Heart left ventricle (tissue), 16 donors: ENCODE measurements around the gene UPK3BL2. TPM values are rescaled to one million over a fixed set of nuclear protein-coding genes. Genes with fewer than 3 reads are reported as not detected.
"Not testable (repeated sequence)": the region's sequence is repeated elsewhere in the genome, so short reads cannot be mapped to it uniquely, and the experiment has no call there.

ENCODE experiments used
- ATAC-seq, 4 donors: fragments of 200-7000 bp; cut with Tn5 transposase; one replicate each; pipeline ENCODE4 v1.9.1; 2020 to 2022; ENCODE audit warnings: moderate library complexity in 4 of 4, mild to moderate bottlenecking in 3 of 4, moderate number of reproducible peaks in 1 of 4
- DNase-seq, 5 donors: peaks; one replicate each; pipeline ENCODE4 v3.0.0-alpha.2; 2020
- H3K27ac ChIP-seq, 12 donors: fragments of 200-600 bp; sonication (generic) in 4 of 12; one replicate each; pipeline versions ENCODE4 v1.5.0 to v1.8.0; 2016 to 2022; ENCODE audit warnings: mild to moderate bottlenecking in 2 of 12
- H3K27me3 ChIP-seq, 9 donors: fragments of 200-600 bp; sonication (generic) in 2 of 9; one replicate each; pipeline versions ENCODE4 v1.5.1 to v1.8.0; 2016 to 2022; ENCODE audit warnings: mild to moderate bottlenecking in 3 of 9
- H3K36me3 ChIP-seq, 9 donors: fragments of 200-600 bp; sonication (generic) in 2 of 9; one replicate each; pipeline versions ENCODE4 v1.5.0 to v1.8.0; 2018 to 2022; ENCODE audit warnings: mild to moderate bottlenecking in 2 of 9
- H3K4me1 ChIP-seq, 12 donors: fragments of 200-600 bp; sonication (generic) in 4 of 12; one replicate each; pipeline versions ENCODE4 v1.5.0 to v1.8.0; 2016 to 2022; ENCODE audit warnings: mild to moderate bottlenecking in 3 of 12
- H3K4me3 ChIP-seq, 12 donors: fragments of 200-600 bp; sonication (generic) in 4 of 12; one replicate each; pipeline versions ENCODE4 v1.5.0 to v1.8.0; 2017 to 2022; ENCODE audit warnings: mild to moderate bottlenecking in 9 of 12, moderate library complexity in 4 of 12
- H3K9me3 ChIP-seq, 12 donors: fragments of 200-600 bp; sonication (generic) in 4 of 12; one replicate each; pipeline versions ENCODE4 v1.5.0 to v1.8.0; 2016 to 2022; ENCODE audit warnings: mild to moderate bottlenecking in 1 of 12
- WGBS, 4 donors: extraction: QIAGEN DNeasy Blood & Tissue Kit in 2 of 4; methylation state at CpG; one replicate each; pipeline versions ENCODE4 v1.1.5 to v1.1.7; 2013 to 2018; 5-methylcytosine and 5-hydroxymethylcytosine counted together
- intact Hi-C, 10 donors: fragments of 100-400 bp; cut with DNase I; formaldehyde crosslinking; loops; one replicate each; pipeline versions ENCODE4 v1.11.1 to v1.14.2; 2022
- polyA plus RNA-seq, 2 donors: library from polyadenylated mRNA; stranded (reverse); fragments of 200-250 nt; gene quantifications; one replicate each; pipeline ENCODE4 v1.2.3, GENCODE V29; 2013
- total RNA-seq, 9 donors: library from RNA; depleted of rRNA in 2 of 9; stranded (reverse); fragments of >200 nt in 2 of 9; fragmentation: NEBNext Ultra II Directional in 3 of 9; extraction: Animal tissue kit (Norgen Biotek cat#: 25700) in 3 of 9; gene quantifications; one replicate each; pipeline versions ENCODE4 v1.1.0 to v1.2.4, GENCODE V29; 2016 to 2023
- donor health status: ischemic (EF 13 %, LVEDD 7.1; RV severe dilation, severe dysfunction).
- donor health status: healthy with polysubstance abuse.
- donor health status: DM: no; HTN: yes; CAD: no.
- donor health status: DM: no; HTN: no; CAD: no.
- donor health status: ischemic (EF 25% LVEDD 6.9; RV normal size, moderate dysfunction).
- donor health status: ischemic (EF 25% LVEDD 5.7; RV mildly dilated, moderate dysfunction).
- donor health status: healthy.
- donor health status: DM: yes; HTN: yes; CAD: no.
- donor health status: ischemic (EF 35%, LVEDD 5.7; RV mildly dilated, moderate dysfunction).
- donor health status: nonischemic (EF 11% LVEDD 7.7; RV severe dilation, severe dysfunction).
- donor health status: DM: yes; HTN: yes; CAD: no.
- donor health status: PGD.
- donor health status: ischemic (EF 29% LVEDD 5.4; RV normal size, mild dysfunction).
- donor health status: nonischemic (EF 23%, LVEDD 6.1; RV moderate dilation, normal function).

Gene UPK3BL2
- total and polyA plus RNA-seq, 11 donors = 1.2 to 20.6 (median 5.7) TPM

- WGBS, 4 donors = 72% methylated on average over 3 of the region's 15 CpGs; no CpG with 5 or more reads in 3 of the 4 donors
- H3K27me3 ChIP-seq, H3K36me3 ChIP-seq, intact Hi-C loops, H3K4me3 ChIP-seq, H3K4me1 ChIP-seq, H3K9me3 ChIP-seq: not testable (repeated sequence)
- peak overlapping the region in 2 of 12 donors; percentile 34 to 39 for H3K27ac ChIP-seq
- ATAC-seq = peak in 2 of 4 donors; percentile 12 to 26
- DNase-seq = peak in 2 of 5 donors; percentile 16 to 27
These were observed 28.4 kb downstream of the UPK3BL2 start for GRCh38 chr7:102514881-102515721.

GRCh38 chr7:102512642-102513221 is 30.8 kb downstream of the UPK3BL2 start:
- intact Hi-C loops, H3K4me1 ChIP-seq, H3K9me3 ChIP-seq, H3K36me3 ChIP-seq, H3K27me3 ChIP-seq: not testable (repeated sequence)
- Histone ChIP-seq H3K4me3 (peak overlapping the region in 8 of 12 donors; percentile 12 to 40 (median 24)), H3K27ac (peak overlapping the region in 11 of 12 donors; percentile 9 to 83 (median 72))
- WGBS, 4 donors = 10 to 18% (median 15%) methylated on average over 4 to 5 of the region's 5 CpGs
- peak; percentile 22 to 61 (median 45) for DNase-seq
- ATAC-seq = peak in 2 of 4 donors; percentile 12

- H3K9me3 ChIP-seq, DNase-seq, H3K4me1 ChIP-seq, H3K27me3 ChIP-seq, H3K36me3 ChIP-seq, H3K4me3 ChIP-seq, intact Hi-C loops, H3K27ac ChIP-seq: not testable (repeated sequence)
- peak; percentile 54 to 84 (median 74) for ATAC-seq
- WGBS, 4 donors = no CpG with 5 or more reads among the region's 30 CpGs
These were observed 31.5 kb downstream of the UPK3BL2 start for GRCh38 chr7:102511860-102512522.

GRCh38 chr7:102510575-102510974 is 32.9 kb downstream of the UPK3BL2 start:
- ATAC-seq, H3K36me3 ChIP-seq, intact Hi-C loops, H3K4me1 ChIP-seq, H3K27ac ChIP-seq, H3K4me3 ChIP-seq, H3K27me3 ChIP-seq, H3K9me3 ChIP-seq: not testable (repeated sequence)
- WGBS, 4 donors = 71 to 81% methylated on average over 4 of the region's 8 CpGs; no CpG with 5 or more reads in 2 of the 4 donors
- DNase-seq = peak in 3 of 5 donors; percentile 12 to 19 (median 16)

GRCh38 chr7:102507410-102508088 is 35.9 kb downstream of the UPK3BL2 start:
- H3K9me3 ChIP-seq, H3K27me3 ChIP-seq, ATAC-seq, intact Hi-C loops, H3K36me3 ChIP-seq, H3K4me3 ChIP-seq, H3K4me1 ChIP-seq: not testable (repeated sequence)
- 92 to 96% (median 93%) methylated on average over 2 of the region's 8 CpGs; no CpG with 5 or more reads in 1 of the 4 donors for WGBS, 4 donors
- peak overlapping the region in 1 of 12 donors; percentile 11 for H3K27ac ChIP-seq
- peak in 2 of 5 donors; percentile 13 to 58 for DNase-seq

DNA sequence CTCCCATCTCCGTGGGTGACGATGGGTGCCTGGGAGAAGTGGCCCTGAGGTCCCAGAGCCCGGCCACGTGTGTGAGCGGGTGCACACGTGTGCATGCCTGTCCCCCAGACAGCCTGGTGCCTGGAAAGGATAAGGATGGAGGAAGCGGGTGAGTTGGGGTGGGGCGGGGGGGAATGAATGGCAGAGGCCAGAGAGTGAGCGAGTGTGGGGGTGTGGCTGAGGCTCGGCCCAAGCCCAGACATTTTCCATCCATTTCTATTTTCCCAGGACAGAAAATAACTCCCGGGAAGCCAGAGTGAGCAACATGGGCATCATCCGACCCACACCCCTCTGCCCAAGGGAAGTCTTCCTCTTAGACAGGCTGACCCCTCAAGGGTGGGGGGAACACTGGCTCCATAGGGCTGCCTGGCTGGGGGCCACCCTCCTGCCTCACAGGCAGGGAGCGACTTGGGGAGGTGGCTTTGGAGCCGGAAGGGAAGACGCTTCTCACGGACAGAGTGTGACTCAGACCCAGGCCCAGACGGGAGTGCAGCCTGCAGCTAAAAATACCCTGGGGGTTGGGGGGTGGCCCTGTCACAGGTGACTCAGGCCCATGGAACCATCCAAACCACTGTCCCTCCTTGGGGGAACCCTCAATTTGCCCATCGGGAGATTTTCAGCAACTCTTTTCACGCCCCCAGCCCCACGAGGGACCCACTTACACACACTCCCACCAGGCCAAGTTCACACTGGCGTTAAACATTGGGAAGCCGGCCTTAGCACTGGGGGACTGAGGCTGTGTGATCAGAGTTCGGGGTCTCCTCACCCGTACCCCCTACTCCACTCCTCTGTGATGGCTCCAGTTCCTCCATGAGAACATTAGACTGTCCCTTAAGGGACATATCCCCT is 38.0 kb downstream of the UPK3BL2 start:
- intact Hi-C loops, H3K27ac ChIP-seq, H3K27me3 ChIP-seq, H3K4me1 ChIP-seq, H3K4me3 ChIP-seq, H3K9me3 ChIP-seq, H3K36me3 ChIP-seq: not testable (repeated sequence)
- DNase-seq (peak in 1 of 5 donors; percentile 49), ATAC-seq (peak; percentile 4 to 80 (median 38))
- WGBS, 4 donors = 76 to 77% (median 77%) methylated on average over 5 to 6 of the region's 24 CpGs; no CpG with 5 or more reads in 1 of the 4 donors

DNA sequence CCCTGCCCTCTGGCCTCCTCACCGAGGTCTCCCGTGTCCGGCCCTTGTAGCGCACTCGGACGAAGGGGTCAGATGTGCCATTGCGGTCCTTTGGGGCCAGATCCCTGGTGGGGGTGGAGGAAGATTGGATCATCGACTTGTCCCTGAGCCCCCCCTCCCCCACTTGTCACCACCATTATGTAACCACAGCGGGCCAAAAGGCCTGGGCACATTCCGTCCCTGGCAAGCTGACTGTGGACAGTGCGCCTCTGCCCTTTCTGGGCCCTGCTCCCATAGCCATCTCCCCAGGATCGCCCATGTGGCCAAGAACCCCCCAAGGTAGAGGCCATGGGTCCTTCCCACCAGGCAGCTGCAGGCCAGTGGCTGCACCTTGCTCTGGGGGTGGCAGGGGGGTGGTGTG is 40.4 kb downstream of the UPK3BL2 start:
- ATAC-seq = peak in 1 of 4 donors; percentile 11
- DNase-seq, H3K4me3 ChIP-seq, H3K4me1 ChIP-seq, H3K27me3 ChIP-seq, H3K27ac ChIP-seq, intact Hi-C loops, H3K36me3 ChIP-seq, H3K9me3 ChIP-seq: not testable (repeated sequence)
- WGBS, 4 donors = no CpG with 5 or more reads among the region's 12 CpGs

- H3K27me3 ChIP-seq, H3K27ac ChIP-seq, H3K36me3 ChIP-seq, H3K4me1 ChIP-seq, ATAC-seq, H3K9me3 ChIP-seq, intact Hi-C loops, H3K4me3 ChIP-seq: not testable (repeated sequence)
- WGBS, 4 donors = 90 to 100% (median 94%) methylated on average over 3 to 15 of the region's 16 CpGs
- peak in 1 of 5 donors; percentile 13 for DNase-seq
These were observed 45.2 kb downstream of the UPK3BL2 start for GRCh38 chr7:102498321-102498720.

- H3K27me3 ChIP-seq, H3K4me3 ChIP-seq, H3K27ac ChIP-seq, H3K4me1 ChIP-seq, H3K36me3 ChIP-seq, H3K9me3 ChIP-seq, ATAC-seq, intact Hi-C loops: not testable (repeated sequence)
- 76 to 94% methylated on average over 1 of the region's 5 CpGs; no CpG with 5 or more reads in 2 of the 4 donors for WGBS, 4 donors
- DNase-seq = peak in 3 of 5 donors; percentile 19 to 65 (median 32)
These were observed 46.2 kb downstream of the UPK3BL2 start for GRCh38 chr7:102497308-102497707.
